HepG2 (cell line): ENCODE measurements around the gene PDE3A.

ENCODE experiments used
- EZH2 ChIP-seq: conservative IDR thresholded peaks from 2 replicates; pipeline ENCODE4 v1.6.1; 2012; ENCODE audit warnings: mild to moderate bottlenecking, low read depth, low read length, moderate library complexity
- HNRNPL ChIP-seq: fragments of 200-400 bp; formaldehyde crosslinking; IDR thresholded peaks from 2 replicates; pipeline ENCODE4 v1.6.1; 2017; ENCODE audit warnings: mild to moderate bottlenecking, low read depth, low read length
- HOXD1 ChIP-seq: sonication (generic); formaldehyde crosslinking; IDR thresholded peaks from 2 replicates; pipeline ENCODE4 v1.5.0; 2020; ENCODE audit warnings: missing genetic modification reagents
- JUND ChIP-seq: sonication (generic); formaldehyde crosslinking; IDR thresholded peaks from 2 replicates; pipeline ENCODE4 v1.8.0; 2022; ENCODE audit warnings: mild to moderate bottlenecking, missing genetic modification reagents
- RORA ChIP-seq: sonication (generic); formaldehyde crosslinking; IDR thresholded peaks from 2 replicates; pipeline ENCODE4 v1.5.0; 2020; ENCODE audit warnings: mild to moderate bottlenecking, missing genetic modification reagents, moderate library complexity
- TF ChIP-seq, protein P1 (sequence below), 2 experiments: IDR thresholded peaks; 2 replicates each; pipeline ENCODE4 v1.6.1; 2011 to 2012; ENCODE audit warnings: low read length in 2 of 2, borderline replicate concordance in 1 of 2, low read depth in 1 of 2, mild to moderate bottlenecking in 1 of 2, moderate library complexity in 1 of 2
- TF ChIP-seq, protein P2 (sequence below): sonication (generic); formaldehyde crosslinking; IDR thresholded peaks from 2 replicates; pipeline ENCODE4 v1.5.0; 2020; ENCODE audit warnings: mild to moderate bottlenecking, missing genetic modification reagents, moderate library complexity
- TF ChIP-seq, protein P3 (sequence below): IDR thresholded peaks from 2 replicates; pipeline ENCODE4 v1.6.1; 2016; ENCODE audit warnings: low read depth, borderline replicate concordance
- TF ChIP-seq, protein P4 (sequence below): sonication (generic); formaldehyde crosslinking; IDR thresholded peaks from 2 replicates; pipeline ENCODE4 v1.4.0; 2020; ENCODE audit warnings: missing genetic modification reagents, mild to moderate bottlenecking, borderline replicate concordance
- TF ChIP-seq, protein P5 (sequence below): sonication (generic); formaldehyde crosslinking; IDR thresholded peaks from 2 replicates; pipeline ENCODE4 v1.5.0; 2020; ENCODE audit warnings: missing genetic modification reagents

DNA sequence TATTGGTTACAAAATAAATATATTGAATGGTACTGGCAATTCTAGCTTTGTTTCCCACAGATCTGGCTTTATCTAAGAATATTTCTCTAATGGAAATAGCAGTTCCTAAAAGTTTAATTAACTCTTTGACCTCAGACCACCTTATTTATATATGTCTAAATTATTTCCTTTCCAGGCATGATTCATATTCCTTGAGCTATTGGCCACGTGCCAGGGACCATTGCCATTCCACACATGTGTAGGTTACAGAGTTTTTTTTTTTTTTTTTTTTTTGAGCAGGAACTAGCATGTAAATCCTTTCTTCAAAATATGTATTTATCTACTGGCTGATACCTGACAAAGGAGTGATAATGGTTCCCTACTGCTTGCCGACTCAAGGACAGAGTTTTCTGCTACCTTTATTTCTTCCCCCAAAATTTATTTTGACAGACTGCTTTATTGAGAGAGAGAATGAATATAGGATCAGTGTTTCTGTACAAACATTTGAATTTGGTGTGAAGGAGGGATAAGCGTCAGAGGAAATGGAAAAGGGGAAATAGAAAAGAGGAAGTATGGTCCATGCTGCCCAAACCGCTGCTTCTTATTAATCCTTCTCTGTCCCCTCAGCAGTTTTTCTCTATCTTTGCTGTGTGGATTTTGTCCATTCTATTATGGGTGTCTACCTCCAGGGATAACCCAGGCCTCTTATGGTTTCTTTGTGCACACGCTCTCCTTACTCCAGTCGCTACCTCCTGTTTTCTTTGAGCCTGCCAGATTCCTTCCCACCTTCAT lies 36.4 kb downstream of the PDE3A start:
- TF ChIP-seq, protein P1, sequence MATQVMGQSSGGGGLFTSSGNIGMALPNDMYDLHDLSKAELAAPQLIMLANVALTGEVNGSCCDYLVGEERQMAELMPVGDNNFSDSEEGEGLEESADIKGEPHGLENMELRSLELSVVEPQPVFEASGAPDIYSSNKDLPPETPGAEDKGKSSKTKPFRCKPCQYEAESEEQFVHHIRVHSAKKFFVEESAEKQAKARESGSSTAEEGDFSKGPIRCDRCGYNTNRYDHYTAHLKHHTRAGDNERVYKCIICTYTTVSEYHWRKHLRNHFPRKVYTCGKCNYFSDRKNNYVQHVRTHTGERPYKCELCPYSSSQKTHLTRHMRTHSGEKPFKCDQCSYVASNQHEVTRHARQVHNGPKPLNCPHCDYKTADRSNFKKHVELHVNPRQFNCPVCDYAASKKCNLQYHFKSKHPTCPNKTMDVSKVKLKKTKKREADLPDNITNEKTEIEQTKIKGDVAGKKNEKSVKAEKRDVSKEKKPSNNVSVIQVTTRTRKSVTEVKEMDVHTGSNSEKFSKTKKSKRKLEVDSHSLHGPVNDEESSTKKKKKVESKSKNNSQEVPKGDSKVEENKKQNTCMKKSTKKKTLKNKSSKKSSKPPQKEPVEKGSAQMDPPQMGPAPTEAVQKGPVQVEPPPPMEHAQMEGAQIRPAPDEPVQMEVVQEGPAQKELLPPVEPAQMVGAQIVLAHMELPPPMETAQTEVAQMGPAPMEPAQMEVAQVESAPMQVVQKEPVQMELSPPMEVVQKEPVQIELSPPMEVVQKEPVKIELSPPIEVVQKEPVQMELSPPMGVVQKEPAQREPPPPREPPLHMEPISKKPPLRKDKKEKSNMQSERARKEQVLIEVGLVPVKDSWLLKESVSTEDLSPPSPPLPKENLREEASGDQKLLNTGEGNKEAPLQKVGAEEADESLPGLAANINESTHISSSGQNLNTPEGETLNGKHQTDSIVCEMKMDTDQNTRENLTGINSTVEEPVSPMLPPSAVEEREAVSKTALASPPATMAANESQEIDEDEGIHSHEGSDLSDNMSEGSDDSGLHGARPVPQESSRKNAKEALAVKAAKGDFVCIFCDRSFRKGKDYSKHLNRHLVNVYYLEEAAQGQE (IDR thresholded peaks at IDR 0.05; ENCODE audit: borderline replicate concordance in 1 of 2, low read depth in 1 of 2, low read length in 2 of 2) = no peak
- TF ChIP-seq HNRNPL = no peak
- TF ChIP-seq HOXD1 (CRISPR knock-in tag) = no peak
- TF ChIP-seq, protein P2, sequence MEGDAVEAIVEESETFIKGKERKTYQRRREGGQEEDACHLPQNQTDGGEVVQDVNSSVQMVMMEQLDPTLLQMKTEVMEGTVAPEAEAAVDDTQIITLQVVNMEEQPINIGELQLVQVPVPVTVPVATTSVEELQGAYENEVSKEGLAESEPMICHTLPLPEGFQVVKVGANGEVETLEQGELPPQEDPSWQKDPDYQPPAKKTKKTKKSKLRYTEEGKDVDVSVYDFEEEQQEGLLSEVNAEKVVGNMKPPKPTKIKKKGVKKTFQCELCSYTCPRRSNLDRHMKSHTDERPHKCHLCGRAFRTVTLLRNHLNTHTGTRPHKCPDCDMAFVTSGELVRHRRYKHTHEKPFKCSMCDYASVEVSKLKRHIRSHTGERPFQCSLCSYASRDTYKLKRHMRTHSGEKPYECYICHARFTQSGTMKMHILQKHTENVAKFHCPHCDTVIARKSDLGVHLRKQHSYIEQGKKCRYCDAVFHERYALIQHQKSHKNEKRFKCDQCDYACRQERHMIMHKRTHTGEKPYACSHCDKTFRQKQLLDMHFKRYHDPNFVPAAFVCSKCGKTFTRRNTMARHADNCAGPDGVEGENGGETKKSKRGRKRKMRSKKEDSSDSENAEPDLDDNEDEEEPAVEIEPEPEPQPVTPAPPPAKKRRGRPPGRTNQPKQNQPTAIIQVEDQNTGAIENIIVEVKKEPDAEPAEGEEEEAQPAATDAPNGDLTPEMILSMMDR = no peak
- no peak for TF ChIP-seq EZH2
- no peak for TF ChIP-seq JUND
- TF ChIP-seq RORA (CRISPR knock-in tag) = no peak
- TF ChIP-seq, protein P3, sequence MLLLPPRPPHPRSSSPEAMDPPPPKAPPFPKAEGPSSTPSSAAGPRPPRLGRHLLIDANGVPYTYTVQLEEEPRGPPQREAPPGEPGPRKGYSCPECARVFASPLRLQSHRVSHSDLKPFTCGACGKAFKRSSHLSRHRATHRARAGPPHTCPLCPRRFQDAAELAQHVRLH = no peak
- TF ChIP-seq, protein P4, sequence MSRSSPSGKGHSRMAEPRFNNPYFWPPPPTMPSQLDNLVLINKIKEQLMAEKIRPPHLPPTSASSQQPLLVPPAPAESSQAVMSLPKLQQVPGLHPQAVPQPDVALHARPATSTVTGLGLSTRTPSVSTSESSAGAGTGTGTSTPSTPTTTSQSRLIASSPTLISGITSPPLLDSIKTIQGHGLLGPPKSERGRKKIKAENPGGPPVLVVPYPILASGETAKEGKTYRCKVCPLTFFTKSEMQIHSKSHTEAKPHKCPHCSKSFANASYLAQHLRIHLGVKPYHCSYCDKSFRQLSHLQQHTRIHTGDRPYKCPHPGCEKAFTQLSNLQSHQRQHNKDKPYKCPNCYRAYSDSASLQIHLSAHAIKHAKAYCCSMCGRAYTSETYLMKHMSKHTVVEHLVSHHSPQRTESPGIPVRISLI = no peak
- TF ChIP-seq, protein P5, sequence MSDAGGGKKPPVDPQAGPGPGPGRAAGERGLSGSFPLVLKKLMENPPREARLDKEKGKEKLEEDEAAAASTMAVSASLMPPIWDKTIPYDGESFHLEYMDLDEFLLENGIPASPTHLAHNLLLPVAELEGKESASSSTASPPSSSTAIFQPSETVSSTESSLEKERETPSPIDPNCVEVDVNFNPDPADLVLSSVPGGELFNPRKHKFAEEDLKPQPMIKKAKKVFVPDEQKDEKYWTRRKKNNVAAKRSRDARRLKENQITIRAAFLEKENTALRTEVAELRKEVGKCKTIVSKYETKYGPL = no peak
